RWPE2 (cell line): ENCODE data around the gene TSHZ2.
"Not testable (repeated sequence)": the region's sequence is repeated elsewhere in the genome, so short reads cannot be mapped to it uniquely, and the experiment has no call there.

Experiments used
- ATAC-seq: fragments of 200-7000 bp; cut with Tn5 transposase; 3 replicates; pipeline ENCODE4 v1.9.1; 2021; ENCODE audit warnings: low read depth
- DNase-seq: peaks from one replicate; pipeline ENCODE4 v3.0.0-alpha.2; 2020; ENCODE audit warnings: low spot score
- H3K27ac ChIP-seq: fragments of 450-650 bp; 2 replicates; pipeline ENCODE4 v1.5.1; 2017; ENCODE audit warnings: mild to moderate bottlenecking; ENCODE audit not compliant: poor library complexity, severe bottlenecking
- H3K27me3 ChIP-seq: fragments of 250-450 bp; sonication (Bioruptor Pico); 2 replicates; pipeline ENCODE4 v1.5.1; 2021; ENCODE audit warnings: mild to moderate bottlenecking, moderate library complexity; ENCODE audit not compliant: insufficient read depth, poor library complexity, severe bottlenecking
- H3K36me3 ChIP-seq: fragments of 250-450 bp; sonication (Bioruptor Pico); 2 replicates; pipeline ENCODE4 v1.5.1; 2020; ENCODE audit warnings: low read depth, mild to moderate bottlenecking, moderate library complexity
- H3K4me1 ChIP-seq: fragments of 250-450 bp; sonication (Bioruptor Pico); 2 replicates; pipeline ENCODE4 v1.5.1; 2021; ENCODE audit warnings: mild to moderate bottlenecking, moderate library complexity; ENCODE audit not compliant: insufficient read depth, poor library complexity, severe bottlenecking
- H3K4me3 ChIP-seq: fragments of 250-450 bp; sonication (Bioruptor Pico); 2 replicates; pipeline ENCODE4 v1.5.1; 2021; ENCODE audit warnings: mild to moderate bottlenecking, moderate library complexity; ENCODE audit not compliant: severe bottlenecking
- H3K9me3 ChIP-seq: fragments of 250-450 bp; sonication (Bioruptor Pico); 2 replicates; pipeline ENCODE4 v1.5.1; 2021; ENCODE audit warnings: mild to moderate bottlenecking, moderate library complexity; ENCODE audit not compliant: severe bottlenecking
- TF ChIP-seq, protein P1 (sequence below): fragments of 450-650 bp; IDR thresholded peaks from one replicate; pipeline ENCODE4 v1.5.1; 2017; ENCODE audit warnings: mild to moderate bottlenecking, moderate library complexity; ENCODE audit not compliant: poor library complexity, severe bottlenecking

TSHZ2 gene

GRCh38 chr20:53362736-53363135, 390.6 kb downstream of the TSHZ2 start:
- DNase-seq, result no peak
- H3K4me3 ChIP-seq, result no peak overlapping the region
- no peak overlapping the region for H3K27ac ChIP-seq
- no peak for ATAC-seq
- TF ChIP-seq, protein P1, sequence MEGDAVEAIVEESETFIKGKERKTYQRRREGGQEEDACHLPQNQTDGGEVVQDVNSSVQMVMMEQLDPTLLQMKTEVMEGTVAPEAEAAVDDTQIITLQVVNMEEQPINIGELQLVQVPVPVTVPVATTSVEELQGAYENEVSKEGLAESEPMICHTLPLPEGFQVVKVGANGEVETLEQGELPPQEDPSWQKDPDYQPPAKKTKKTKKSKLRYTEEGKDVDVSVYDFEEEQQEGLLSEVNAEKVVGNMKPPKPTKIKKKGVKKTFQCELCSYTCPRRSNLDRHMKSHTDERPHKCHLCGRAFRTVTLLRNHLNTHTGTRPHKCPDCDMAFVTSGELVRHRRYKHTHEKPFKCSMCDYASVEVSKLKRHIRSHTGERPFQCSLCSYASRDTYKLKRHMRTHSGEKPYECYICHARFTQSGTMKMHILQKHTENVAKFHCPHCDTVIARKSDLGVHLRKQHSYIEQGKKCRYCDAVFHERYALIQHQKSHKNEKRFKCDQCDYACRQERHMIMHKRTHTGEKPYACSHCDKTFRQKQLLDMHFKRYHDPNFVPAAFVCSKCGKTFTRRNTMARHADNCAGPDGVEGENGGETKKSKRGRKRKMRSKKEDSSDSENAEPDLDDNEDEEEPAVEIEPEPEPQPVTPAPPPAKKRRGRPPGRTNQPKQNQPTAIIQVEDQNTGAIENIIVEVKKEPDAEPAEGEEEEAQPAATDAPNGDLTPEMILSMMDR, result no peak
- no peaks in the 10 kb centered on the region for H3K4me1 ChIP-seq
- no peaks in the 10 kb centered on the region for H3K36me3 ChIP-seq
- H3K27me3 ChIP-seq, result peaks cover 19% of the 10 kb centered on the region
- H3K9me3 ChIP-seq, result no peaks in the 10 kb centered on the region

DNA sequence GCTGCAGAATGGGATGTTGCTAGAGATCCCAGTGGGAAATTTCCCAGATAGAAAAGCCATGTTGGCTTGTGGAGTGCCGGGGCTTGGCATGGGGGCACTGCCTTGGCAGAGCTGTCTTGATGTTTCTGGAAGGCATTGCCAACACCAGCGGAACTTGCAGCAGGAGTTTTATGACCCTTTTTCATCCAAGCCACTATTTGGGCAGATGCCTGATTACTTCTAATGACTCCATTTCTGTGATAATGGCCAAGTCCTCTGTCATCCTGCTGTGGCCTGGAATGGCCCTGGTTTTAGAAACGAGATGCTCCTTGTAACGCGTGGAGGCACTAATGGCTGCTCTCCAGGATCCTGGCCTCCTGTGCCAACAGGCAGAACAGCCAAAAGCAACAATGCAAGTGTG, 392.5 kb downstream of the TSHZ2 start:
- no peak overlapping the region for H3K27ac ChIP-seq
- H3K9me3 ChIP-seq, result no peaks in the 10 kb centered on the region
- no peaks in the 10 kb centered on the region for H3K36me3 ChIP-seq
- H3K4me3 ChIP-seq, result no peak overlapping the region
- no peaks in the 10 kb centered on the region for H3K4me1 ChIP-seq
- ATAC-seq (no peak), DNase-seq (no peak)
- peaks cover 19% of the 10 kb centered on the region for H3K27me3 ChIP-seq
- TF ChIP-seq, protein P1, result no peak

DNA sequence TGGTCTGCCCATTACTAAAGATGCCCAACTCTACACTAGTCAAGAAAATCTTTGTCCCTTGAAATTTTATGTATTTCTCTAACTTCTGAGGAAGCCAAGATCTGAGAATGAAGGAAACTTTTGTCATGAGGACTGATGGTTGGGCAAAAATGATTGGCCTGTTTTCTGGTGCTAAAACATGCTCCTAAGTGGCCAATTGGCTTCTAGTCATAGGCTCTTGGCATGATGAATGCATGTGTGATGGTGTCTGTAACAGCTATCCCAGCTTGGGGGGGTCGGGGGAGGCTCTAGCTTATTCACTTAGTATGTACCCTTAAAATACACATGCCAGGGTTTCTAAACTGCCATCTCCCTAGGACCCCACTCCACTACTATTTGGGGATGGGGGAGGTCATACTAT, 392.9 kb downstream of the TSHZ2 start:
- Histone ChIP-seq H3K27me3 (peaks cover 19% of the 10 kb centered on the region), H3K9me3 (no peaks in the 10 kb centered on the region), H3K36me3 (no peaks in the 10 kb centered on the region), H3K27ac (no peak overlapping the region), H3K4me3 (no peak overlapping the region), H3K4me1 (no peaks in the 10 kb centered on the region)
- DNase-seq (no peak), ATAC-seq (no peak)
- TF ChIP-seq, protein P1, result no peak

DNA sequence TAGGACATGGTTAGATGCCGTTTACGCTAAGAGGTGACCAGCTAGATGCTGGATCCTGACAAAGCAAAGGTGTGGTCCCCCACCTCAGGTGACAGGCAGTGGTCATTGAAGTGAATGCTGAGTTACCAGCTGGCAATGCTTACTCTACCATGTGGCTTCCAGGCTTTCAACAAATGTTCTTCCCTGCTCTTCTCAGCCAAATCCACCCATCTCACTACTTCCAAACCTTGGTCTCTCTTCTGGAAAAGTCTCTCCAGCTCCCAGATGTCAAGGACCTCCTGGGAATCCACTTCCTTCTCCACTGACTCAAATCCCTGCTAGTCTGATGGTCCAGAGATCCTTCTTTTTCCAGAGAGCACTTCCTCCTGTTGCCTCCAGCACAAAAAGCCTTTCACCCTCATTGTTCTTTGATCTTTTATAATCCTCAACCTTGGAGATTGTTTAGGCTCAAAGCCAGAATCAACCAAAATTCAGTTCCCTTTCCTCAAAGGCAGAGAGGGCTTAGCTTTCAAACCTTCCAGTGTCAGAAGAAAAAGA, 393.4 kb downstream of the TSHZ2 start:
- H3K27me3 ChIP-seq, result peaks cover 19% of the 10 kb centered on the region
- H3K27ac ChIP-seq, result no peak overlapping the region
- H3K9me3 ChIP-seq, result no peaks in the 10 kb centered on the region
- no peak overlapping the region for H3K4me3 ChIP-seq
- no peaks in the 10 kb centered on the region for H3K4me1 ChIP-seq
- ATAC-seq, result no peak
- no peaks in the 10 kb centered on the region for H3K36me3 ChIP-seq
- TF ChIP-seq, protein P1, result no peak
- DNase-seq, result no peak

DNA sequence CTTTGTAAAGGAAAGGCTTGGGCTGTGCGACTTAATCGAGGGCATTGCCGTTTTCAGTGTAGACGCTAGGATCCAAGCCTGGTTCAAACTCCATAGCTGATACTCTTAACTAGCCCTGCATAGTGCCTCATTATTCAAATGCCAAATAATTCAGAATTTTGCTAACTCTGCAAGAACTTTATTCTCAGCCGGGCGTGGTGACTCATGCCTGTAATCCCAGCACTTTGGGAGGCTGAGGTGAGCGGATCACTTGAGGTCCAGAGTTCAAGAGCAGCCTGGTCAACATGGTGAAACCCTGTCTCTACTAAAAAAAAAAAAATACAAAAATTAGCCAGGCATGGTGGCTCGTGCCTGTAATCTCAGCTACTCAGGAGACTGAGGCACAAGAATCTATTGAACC, 394.8 kb downstream of the TSHZ2 start:
- peaks cover 19% of the 10 kb centered on the region for H3K27me3 ChIP-seq
- not testable (repeated sequence) for H3K9me3 ChIP-seq, H3K27ac ChIP-seq, DNase-seq, H3K36me3 ChIP-seq, H3K4me1 ChIP-seq, H3K4me3 ChIP-seq, ATAC-seq
